GM21390 (cell line): Measurements from ENCODE around the gene CDH2.

Source experiments
- ATAC-seq: cut with Tn5 transposase; IDR thresholded peaks from one replicate; pipeline ENCODE4 v1.9.1; 2021; ENCODE audit not compliant: unreplicated experiment

CDH2 gene

GRCh38 chr18:28045880-28046279, 131.1 kb downstream of the CDH2 start:
- ATAC-seq = no peak

- no peak for ATAC-seq
These were observed 131.6 kb downstream of the CDH2 start for GRCh38 chr18:28045176-28045810.

DNA sequence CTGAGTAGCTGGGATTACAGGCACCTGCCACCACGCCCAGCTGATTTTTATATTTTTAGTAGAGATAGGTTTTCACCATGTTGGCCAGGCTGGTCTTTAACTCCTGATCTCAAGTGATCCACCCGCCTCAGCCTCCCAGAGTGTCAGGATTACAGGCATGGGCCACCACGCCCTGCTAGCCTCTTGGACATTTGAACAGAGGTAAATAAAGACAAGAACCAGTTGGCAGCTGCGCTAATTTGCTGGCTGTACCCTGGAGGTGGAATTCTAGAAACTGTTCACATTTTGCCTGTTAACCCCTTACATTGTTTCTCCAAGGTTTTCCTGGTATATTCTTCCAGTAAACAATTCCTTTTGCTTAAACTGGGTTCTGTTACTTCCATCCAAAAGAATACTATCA, 132.9 kb downstream of the CDH2 start:
- ATAC-seq = no peak

DNA sequence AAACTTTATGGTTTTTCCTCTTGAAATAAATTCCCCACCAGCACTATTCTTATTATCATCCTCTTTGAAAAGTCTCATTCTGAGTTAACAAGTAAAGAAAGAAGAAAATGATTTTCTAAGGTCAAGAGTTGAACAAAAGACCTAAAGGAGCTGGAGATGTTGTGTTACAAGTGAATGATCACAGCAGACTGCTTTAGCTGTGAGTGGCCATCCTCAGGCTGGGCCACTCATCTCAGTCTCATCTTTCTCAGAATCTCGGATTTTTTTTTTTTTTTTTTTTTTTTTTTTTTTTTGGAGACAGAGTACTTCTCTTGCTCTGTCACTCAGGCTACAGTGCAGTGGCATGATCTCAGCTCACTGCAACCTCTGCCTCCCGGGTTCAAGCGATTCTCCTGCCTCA, 133.3 kb downstream of the CDH2 start:
- no peak for ATAC-seq

DNA sequence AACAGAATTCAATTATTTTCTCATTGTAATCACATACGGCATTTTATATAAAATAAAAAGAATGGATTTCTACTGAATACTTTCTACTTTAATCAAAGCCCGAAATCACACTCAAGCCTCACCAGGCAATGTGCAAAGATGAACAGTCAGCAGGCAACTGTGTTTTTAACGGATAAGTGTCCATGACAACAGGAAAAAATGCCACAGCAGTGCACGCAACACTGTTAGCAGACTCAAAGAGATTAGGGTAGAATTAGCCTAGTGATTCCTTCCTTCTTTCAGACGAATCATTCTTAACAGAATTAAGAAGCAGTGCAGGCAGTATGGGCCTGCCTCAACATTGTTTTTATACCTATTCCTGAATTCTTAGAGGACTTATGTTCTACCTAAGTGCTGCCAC, 135.6 kb downstream of the CDH2 start:
- ATAC-seq = no peak

GRCh38 chr18:28040716-28041115, 136.2 kb downstream of the CDH2 start:
- no peak for ATAC-seq

- no peak for ATAC-seq
These were observed 136.7 kb downstream of the CDH2 start for GRCh38 chr18:28040211-28040610.

DNA sequence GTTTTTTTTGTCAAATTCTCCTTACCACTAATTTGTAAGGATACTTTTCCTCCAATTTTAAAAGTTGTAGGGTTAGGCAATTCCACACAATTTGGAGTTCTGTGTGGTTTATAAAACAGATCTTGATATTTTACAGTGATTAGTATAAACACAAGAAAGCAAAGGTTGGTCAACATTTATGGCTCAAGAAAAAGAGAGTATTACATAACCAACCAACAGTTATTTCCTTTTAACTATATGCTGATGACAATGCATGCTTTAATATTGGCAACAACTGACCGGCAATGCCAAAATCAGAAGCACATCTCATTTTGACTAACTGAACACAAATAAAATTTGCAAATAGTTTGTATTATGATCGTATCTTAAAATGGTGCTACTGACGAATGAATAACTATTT, 137.2 kb downstream of the CDH2 start:
- no peak for ATAC-seq

GRCh38 chr18:28039078-28039477, 137.9 kb downstream of the CDH2 start:
- no peak for ATAC-seq

- no peak for ATAC-seq
These were observed 140.4 kb downstream of the CDH2 start for GRCh38 chr18:28036488-28036887.

- ATAC-seq = no peak
These were observed 142.4 kb downstream of the CDH2 start for GRCh38 chr18:28034567-28034966.

- ATAC-seq = no peak
These were observed 144.8 kb downstream of the CDH2 start for GRCh38 chr18:28032177-28032576.

- ATAC-seq = no peak
These were observed 146.5 kb downstream of the CDH2 start for GRCh38 chr18:28030458-28030857.

DNA sequence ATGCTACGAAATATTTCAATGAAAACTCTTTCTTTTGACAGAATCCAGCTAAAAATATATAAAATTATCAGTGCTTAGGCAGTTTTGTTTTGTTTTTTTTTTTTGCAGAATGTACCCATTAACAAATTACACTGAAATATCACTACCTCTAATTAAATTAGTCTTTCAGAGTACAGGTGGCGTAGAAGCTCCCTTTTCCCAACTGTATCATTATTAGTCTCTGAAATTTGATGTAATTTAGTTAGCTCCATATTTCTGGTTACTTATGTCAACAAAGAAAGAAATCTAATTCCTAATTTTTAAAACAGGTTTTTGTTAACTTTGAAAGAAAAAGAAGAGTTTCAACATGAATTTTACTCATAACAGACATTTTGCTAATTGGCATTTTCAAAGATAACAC, 149.2 kb downstream of the CDH2 start:
- no peak for ATAC-seq

- ATAC-seq = no peak
These were observed 157.4 kb downstream of the CDH2 start for GRCh38 chr18:28019425-28020108.

GRCh38 chr18:28018351-28018750, 158.6 kb downstream of the CDH2 start:
- no peak for ATAC-seq

GRCh38 chr18:28015671-28016070, 161.3 kb downstream of the CDH2 start:
- ATAC-seq = no peak

GRCh38 chr18:28013066-28013465, 163.9 kb downstream of the CDH2 start:
- no peak for ATAC-seq

DNA sequence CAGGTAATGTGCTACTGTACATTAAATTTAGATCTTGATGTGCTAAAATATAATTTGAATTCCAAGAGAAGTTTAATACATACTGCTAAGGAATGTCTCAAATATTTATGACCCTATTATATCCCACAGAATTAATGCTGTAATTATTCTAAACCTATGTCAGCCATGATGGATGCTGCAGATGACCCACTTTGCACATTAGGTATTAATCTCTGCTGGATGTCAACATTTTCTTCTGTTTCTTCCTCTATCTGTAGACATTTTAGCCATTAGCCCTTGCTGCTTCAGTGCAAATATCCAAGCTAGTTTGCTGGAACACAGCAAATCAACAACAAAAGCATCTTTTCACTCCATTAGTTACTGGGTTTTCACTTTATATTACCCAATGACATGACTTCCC, 164.6 kb downstream of the CDH2 start:
- no peak for ATAC-seq

- no peak for ATAC-seq
These were observed 167.3 kb downstream of the CDH2 start for GRCh38 chr18:28009589-28009988.

- no peak for ATAC-seq
These were observed 169.1 kb downstream of the CDH2 start for GRCh38 chr18:28007841-28008240.

GRCh38 chr18:28005164-28005563, 171.8 kb downstream of the CDH2 start:
- no peak for ATAC-seq

GRCh38 chr18:28004606-28005005, 172.3 kb downstream of the CDH2 start:
- ATAC-seq = no peak
